Breast epithelium (tissue), 3 donors: Measurements from ENCODE around the gene CCDC106.

ENCODE experiments used
- CTCF ChIP-seq, 3 donors: fragments of 450-650 bp; IDR thresholded peaks; one replicate each; pipeline ENCODE4 v1.5.1; 2016 to 2017; ENCODE audit warnings: antibody characterized with exemption in 3 of 3, mild to moderate bottlenecking in 3 of 3, moderate library complexity in 3 of 3
- POLR2A ChIP-seq: fragments of 450-650 bp; IDR thresholded peaks from one replicate; pipeline ENCODE4 v1.6.1; 2016; ENCODE audit warnings: antibody characterized with exemption, mild to moderate bottlenecking, moderate library complexity
- POLR2AphosphoS5 ChIP-seq, 3 donors: sonication (generic); formaldehyde crosslinking; IDR thresholded peaks; one replicate each; pipeline ENCODE4 v1.6.1; 2017; ENCODE audit warnings: antibody characterized with exemption in 3 of 3

GRCh38 chr19:55633861-55634260 is 14.2 kb upstream of the CCDC106 start:
- TF ChIP-seq POLR2A (no peak), CTCF (IDR thresholded peaks at IDR 0.05) (no peak), POLR2AphosphoS5 (IDR thresholded peaks at IDR 0.05) (no peak)
